Activated naive CD4-positive, alpha-beta T cell treated with anti-CD3 and anti-CD28 coated beads, Interleukin-2, amount 10 ng/mL, durations not matched to agents 7 days and 5 days (primary cell): Measurements from ENCODE around the gene CCNF.
"Not testable (repeated sequence)": the region's sequence is repeated elsewhere in the genome, so short reads cannot be mapped to it uniquely, and the experiment has no call there.

Experiments used
- CTCF ChIA-PET: fragments of 350-600 bp; sonication (Branson Sonifier 250); formaldehyde crosslinking; loops from one replicate; lab custom pipeline; 2021; ENCODE audit warnings: antibody characterized with exemption; lab: Charles Lee
- DNase-seq: peaks from one replicate; pipeline ENCODE4 v3.0.0-alpha.2; 2020
- H3K27ac Mint-ChIP-seq: one replicate; pipeline ENCODE4 v1.8.0; 2021; ENCODE audit warnings: mild to moderate bottlenecking, moderate library complexity, mixed read lengths
- H3K27me3 Mint-ChIP-seq: one replicate; pipeline ENCODE4 v1.8.0; 2021; ENCODE audit warnings: mild to moderate bottlenecking, mixed read lengths
- H3K36me3 Mint-ChIP-seq: one replicate; pipeline ENCODE4 v1.8.0; 2021; ENCODE audit warnings: mixed read lengths
- H3K4me1 Mint-ChIP-seq: one replicate; pipeline ENCODE4 v1.8.0; 2021; ENCODE audit warnings: mixed read lengths
- H3K4me3 Mint-ChIP-seq: one replicate; pipeline ENCODE4 v1.8.0; 2021; ENCODE audit warnings: mild to moderate bottlenecking, moderate library complexity, mixed read lengths
- H3K9me3 Mint-ChIP-seq: one replicate; pipeline ENCODE4 v1.8.0; 2021; ENCODE audit warnings: mixed read lengths

The CCNF gene, protein sequence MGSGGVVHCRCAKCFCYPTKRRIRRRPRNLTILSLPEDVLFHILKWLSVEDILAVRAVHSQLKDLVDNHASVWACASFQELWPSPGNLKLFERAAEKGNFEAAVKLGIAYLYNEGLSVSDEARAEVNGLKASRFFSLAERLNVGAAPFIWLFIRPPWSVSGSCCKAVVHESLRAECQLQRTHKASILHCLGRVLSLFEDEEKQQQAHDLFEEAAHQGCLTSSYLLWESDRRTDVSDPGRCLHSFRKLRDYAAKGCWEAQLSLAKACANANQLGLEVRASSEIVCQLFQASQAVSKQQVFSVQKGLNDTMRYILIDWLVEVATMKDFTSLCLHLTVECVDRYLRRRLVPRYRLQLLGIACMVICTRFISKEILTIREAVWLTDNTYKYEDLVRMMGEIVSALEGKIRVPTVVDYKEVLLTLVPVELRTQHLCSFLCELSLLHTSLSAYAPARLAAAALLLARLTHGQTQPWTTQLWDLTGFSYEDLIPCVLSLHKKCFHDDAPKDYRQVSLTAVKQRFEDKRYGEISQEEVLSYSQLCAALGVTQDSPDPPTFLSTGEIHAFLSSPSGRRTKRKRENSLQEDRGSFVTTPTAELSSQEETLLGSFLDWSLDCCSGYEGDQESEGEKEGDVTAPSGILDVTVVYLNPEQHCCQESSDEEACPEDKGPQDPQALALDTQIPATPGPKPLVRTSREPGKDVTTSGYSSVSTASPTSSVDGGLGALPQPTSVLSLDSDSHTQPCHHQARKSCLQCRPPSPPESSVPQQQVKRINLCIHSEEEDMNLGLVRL

DNA sequence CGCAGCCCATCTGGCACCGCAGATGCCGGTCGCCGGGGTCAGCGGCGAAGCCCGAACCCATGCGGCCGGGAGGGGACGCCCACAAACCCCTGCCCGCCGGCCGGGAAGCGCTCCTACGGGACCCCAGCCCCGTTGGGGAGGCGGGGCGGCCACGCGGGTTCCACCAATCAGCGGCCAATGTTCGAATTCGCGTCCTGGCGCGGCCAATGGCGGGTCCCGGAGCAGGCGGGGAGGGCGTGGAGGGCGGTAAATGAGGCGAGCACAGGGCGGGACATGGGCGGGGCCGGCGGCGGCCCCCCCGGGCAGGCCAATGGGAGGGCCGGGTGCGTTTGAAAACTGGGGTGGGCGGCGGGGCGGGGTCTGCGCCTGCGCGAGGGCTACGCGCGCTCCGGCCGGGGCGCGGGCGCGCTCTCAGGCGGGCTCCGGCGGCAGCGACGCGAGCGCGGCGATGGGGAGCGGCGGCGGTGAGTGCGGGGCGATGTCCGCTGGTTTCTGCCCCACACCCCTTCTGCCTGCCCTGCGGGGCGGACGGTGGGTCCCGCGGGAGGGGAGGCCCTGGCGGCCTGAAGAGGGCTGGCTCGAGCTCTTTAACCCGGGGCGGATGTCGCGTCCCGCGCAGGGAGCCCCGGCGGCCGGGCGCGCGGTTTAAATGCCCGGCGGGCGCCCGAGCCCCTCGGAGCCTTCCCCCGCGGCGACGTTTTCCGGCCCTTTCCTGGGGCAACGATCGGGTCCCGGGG is at the start of gene CCNF:
Gene CCNF, plus strand, starts transcription at position 414 of the 737 bp plus-strand sequence. Its CDS starts 35 bp downstream, at position 449.
- Mint-ChIP-seq H3K4me1 (peaks cover 44% of the 10 kb centered on the region), H3K9me3 (no peaks in the 10 kb centered on the region), H3K4me3 (peak within 1 kb of the TSS; percentile 94), H3K27me3 (peaks cover 20% of the 10 kb centered on the region), H3K27ac (peak within 1 kb of the TSS; percentile 84), H3K36me3 (peaks cover 27% of the 10 kb centered on the region)
- DNase-seq = peak; percentile 99
- CTCF ChIA-PET = interaction anchor here (0.6 to 2.0 kb wide), 4 partner anchors 9 to 72 kb away, joined by 3 to 10 read pairs (median 4); no protein-coding TSS in a partner anchor

DNA sequence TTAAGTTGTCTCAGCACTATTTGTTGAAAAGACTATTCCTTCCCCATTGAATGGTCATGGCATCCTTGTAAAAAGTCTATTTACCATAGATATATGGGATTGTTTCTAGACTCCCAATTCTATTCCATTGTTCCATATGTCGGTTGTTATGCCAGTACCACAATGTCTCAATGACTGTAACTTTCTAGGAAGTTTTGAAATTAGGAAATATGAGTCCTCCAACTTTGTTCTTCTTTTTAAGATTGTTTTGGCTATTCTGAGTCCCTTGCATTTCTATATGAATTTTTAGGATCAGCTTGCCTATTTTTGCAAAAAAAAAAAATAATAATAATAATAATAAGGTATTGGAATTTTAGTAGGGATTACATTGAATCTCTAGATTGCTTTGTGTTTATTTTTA is 45.7 kb upstream of the CCNF start:
- H3K4me1 Mint-ChIP-seq = peaks cover 4% of the 10 kb centered on the region
- no peak overlapping the region for H3K27ac Mint-ChIP-seq
- no peak overlapping the region for H3K4me3 Mint-ChIP-seq
- H3K27me3 Mint-ChIP-seq = peaks cover 15% of the 10 kb centered on the region
- CTCF ChIA-PET = no interaction called here
- no peak for DNase-seq
- H3K36me3 Mint-ChIP-seq = no peaks in the 10 kb centered on the region
- peaks cover 2% of the 10 kb centered on the region for H3K9me3 Mint-ChIP-seq

DNA sequence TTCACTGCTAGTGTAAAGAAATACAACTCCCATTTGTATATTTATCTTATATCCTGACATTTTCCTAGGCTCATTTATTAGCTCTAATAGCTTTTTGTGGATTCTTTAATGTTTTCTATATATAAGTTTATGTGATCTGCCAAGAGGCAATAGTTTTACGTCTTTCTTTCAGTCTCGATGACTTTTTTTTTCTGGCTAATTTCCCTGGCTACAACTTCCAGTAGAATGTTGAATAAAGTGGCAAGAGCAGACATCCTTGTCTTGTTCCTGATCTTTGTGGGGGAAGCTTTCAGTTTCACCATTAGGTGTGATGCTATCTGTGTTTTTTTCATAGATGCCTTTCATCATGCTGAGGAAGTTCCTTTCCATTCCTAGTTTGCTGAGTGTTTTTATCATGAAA is 44.8 kb upstream of the CCNF start:
- DNase-seq = no peak
- Mint-ChIP-seq H3K27ac (no peak overlapping the region), H3K4me1 (peaks cover 4% of the 10 kb centered on the region), H3K36me3 (no peaks in the 10 kb centered on the region), H3K27me3 (peaks cover 15% of the 10 kb centered on the region), H3K9me3 (peaks cover 3% of the 10 kb centered on the region), H3K4me3 (no peak overlapping the region)
- CTCF ChIA-PET = no interaction called here

DNA sequence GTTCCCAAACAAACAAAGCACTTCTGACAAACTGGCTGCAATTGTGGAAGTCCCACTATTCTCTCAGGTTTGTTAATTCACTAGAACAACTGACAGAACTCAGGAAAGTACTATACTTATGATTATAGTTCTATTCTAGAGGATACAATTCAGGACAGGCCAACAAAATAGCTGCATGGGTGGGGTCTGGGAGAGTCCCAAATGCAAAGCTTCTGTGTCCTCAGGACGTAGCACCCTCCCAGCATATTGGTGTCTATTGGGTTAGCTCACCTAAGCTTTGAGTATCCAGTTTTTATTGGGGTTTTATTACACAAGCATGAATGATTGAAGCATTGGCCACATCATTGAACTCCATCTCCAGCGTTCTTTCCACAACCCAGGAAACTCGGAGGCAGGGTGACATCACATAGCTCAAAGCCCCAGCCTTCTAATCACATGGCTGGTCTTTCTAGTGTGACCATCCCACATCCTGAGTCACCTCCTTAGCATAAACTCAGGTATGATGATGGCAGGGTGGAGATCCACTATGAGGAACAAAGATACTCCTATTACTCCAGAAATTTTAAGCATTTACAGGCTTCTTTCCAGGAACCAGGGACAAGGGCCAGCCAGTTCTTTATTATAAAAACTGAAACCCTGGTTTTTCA is 43.9 kb upstream of the CCNF start:
- Mint-ChIP-seq H3K4me3 (no peak overlapping the region), H3K4me1 (peaks cover 4% of the 10 kb centered on the region), H3K36me3 (no peaks in the 10 kb centered on the region), H3K27ac (no peak overlapping the region), H3K9me3 (peaks cover 3% of the 10 kb centered on the region), H3K27me3 (peaks cover 15% of the 10 kb centered on the region)
- DNase-seq = no peak
- CTCF ChIA-PET = no interaction called here

DNA sequence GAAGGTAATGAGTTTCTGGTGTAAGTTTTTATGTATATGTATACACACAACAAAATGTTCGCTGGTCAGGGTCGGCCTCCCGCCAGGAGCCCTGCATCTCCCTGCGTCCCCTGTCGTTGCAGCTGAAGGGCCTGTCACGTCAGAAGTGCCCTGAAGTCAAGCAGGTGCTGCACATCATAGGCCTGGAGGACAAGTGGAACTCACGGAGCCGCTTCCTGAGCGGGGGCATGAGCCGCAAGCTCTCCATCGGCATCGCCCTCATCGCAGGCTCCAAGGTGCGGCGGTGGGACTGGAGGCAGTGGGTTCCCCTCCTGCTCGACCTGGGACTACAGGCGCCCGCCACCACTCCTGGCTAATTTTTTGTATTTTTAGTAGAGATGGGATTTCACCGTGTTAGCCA is 43.3 kb upstream of the CCNF start:
- H3K36me3 Mint-ChIP-seq, H3K4me1 Mint-ChIP-seq, H3K27ac Mint-ChIP-seq, H3K4me3 Mint-ChIP-seq, CTCF ChIA-PET, H3K9me3 Mint-ChIP-seq, DNase-seq: not testable (repeated sequence)
- H3K27me3 Mint-ChIP-seq = peaks cover 15% of the 10 kb centered on the region

DNA sequence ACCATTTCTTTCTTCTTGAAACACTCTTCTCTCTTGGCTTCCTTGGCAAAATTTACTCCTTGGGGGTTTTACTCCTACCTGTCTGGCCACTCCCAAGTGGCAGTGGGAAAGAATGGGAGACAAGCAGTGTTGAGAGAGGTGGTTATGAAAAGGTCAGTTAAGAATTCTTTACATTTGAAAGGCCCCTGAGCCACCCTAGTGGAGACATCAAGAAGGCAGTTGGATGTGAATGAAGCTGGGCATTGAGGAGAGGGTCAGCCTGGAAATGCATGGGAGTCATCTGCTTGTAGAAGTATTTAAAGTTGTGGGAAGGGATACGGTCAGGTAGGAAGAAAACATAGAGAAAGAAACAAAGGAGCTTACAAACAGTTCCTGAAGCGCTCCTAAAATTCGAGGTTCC is 42.3 kb upstream of the CCNF start:
- Mint-ChIP-seq H3K27ac (no peak overlapping the region), H3K4me3 (no peak overlapping the region), H3K9me3 (peaks cover 3% of the 10 kb centered on the region), H3K4me1 (peaks cover 4% of the 10 kb centered on the region), H3K27me3 (peaks cover 13% of the 10 kb centered on the region), H3K36me3 (no peaks in the 10 kb centered on the region)
- CTCF ChIA-PET = no interaction called here
- no peak for DNase-seq

DNA sequence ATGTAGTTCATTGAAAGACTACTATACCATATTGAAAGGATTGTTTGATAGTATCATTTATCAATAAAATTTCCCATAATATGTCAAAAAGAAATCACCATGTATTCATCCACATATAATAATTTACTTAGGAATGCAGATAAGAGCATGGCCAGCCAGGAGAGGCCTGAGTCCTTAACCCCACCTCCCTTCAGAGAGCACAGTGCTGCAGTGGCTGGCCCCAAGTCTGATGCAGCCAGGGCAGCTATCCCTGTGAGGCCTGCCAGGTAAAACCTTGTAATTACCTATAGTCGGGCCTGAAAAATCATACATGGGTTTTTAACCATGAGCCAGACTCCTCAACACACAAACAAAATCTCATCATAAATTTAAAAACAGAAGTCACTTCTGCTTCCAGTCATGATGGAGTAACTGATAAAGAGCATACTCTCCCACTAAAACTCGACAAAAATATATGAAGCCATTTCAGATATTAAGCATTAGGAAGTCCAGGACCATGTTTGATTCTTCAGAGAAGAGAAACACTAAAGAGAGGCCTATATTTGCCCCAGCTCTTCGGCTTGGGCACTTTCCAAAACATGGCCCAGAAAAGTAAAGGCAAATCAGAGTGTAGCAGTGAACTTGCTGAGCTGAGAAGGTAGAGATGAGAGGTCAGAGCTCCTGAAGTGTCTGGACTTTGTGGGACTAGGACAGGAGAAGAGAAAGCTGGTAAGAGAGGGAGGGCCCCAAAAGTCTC is 40.9 kb upstream of the CCNF start:
- Mint-ChIP-seq H3K9me3 (peaks cover 3% of the 10 kb centered on the region), H3K27ac (no peak overlapping the region), H3K36me3 (no peaks in the 10 kb centered on the region), H3K4me1 (peaks cover 4% of the 10 kb centered on the region), H3K4me3 (no peak overlapping the region), H3K27me3 (peaks cover 9% of the 10 kb centered on the region)
- CTCF ChIA-PET = no interaction called here
- no peak for DNase-seq

DNA sequence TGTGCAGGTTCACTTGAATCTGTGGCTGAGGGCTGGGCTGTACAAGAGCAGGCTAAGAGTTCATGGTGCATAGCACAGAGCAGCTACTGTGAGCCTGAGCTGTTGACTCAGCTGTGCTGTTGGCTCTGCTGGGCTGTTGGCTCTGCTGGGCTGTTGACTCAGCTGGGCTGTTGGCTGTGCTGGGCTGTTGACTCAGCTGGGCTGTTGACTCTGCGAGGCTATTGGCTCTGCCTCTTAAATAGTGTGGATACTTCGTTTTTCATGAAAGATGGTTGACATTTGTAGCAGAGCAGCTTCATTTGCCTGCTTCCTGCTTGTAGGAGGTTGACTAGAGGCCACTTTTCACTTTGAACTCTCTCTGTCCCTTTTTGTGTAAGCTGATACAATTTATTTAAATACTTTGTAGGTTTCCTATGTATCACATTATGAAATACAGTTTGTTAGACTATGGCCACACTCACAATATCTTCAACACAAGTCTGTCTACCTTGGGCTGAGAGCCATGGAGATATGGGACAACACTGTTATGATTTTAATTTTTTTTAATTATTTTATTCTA is 40.3 kb upstream of the CCNF start:
- Mint-ChIP-seq H3K27ac (no peak overlapping the region), H3K4me3 (no peak overlapping the region), H3K36me3 (no peaks in the 10 kb centered on the region), H3K9me3 (peaks cover 3% of the 10 kb centered on the region), H3K4me1 (peaks cover 4% of the 10 kb centered on the region), H3K27me3 (peaks cover 11% of the 10 kb centered on the region)
- no peak for DNase-seq
- CTCF ChIA-PET = interaction anchor here (0.8 kb wide), 1 partner anchor 99 kb away, joined by 3 read pairs; no protein-coding TSS in a partner anchor

DNA sequence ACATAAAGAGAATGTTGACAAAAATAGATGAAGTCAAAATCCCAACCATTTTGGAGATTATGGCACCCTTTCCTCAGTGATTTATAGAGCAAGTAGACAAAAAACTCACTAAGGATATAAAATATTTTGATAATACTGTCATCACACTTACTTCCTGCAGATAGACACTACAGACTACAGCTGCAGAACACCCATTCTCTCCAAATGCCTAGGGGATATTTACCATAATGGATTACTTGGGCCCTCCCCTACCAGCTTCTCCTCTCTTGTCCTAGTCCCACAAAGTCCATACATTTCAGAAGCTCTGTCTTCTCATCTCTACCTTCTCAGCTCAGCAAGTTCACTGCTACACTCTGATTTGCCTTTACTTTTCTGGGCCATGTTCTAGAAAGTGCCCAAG is 37.2 kb upstream of the CCNF start:
- Mint-ChIP-seq H3K27me3 (peaks cover 22% of the 10 kb centered on the region), H3K4me3 (no peak overlapping the region), H3K9me3 (peaks cover 3% of the 10 kb centered on the region), H3K4me1 (no peaks in the 10 kb centered on the region), H3K27ac (no peak overlapping the region), H3K36me3 (no peaks in the 10 kb centered on the region)
- CTCF ChIA-PET = no interaction called here
- DNase-seq = no peak

DNA sequence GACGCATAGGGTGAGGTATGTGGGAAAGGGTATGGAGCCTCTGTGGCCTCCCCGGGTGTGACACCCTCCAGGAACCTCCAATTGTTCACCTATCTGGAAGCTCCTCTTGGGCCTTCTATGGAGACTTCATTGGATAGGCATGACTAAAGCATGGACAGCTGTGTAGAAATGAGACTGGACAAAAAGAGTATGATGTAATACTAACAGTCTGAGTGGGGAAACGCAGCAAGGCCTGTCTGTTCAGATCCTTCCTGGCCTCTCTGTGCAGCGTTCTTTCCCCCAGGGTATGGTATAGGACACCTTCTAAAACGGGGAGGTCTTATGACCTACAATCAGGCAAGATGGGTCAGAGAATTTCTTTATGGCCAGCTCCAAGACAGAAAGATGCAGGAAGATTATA is 30.7 kb upstream of the CCNF start:
- no peaks in the 10 kb centered on the region for H3K36me3 Mint-ChIP-seq
- no peak for DNase-seq
- H3K4me3 Mint-ChIP-seq = no peak overlapping the region
- H3K27me3 Mint-ChIP-seq = peaks cover 17% of the 10 kb centered on the region
- no peaks in the 10 kb centered on the region for H3K9me3 Mint-ChIP-seq
- H3K27ac Mint-ChIP-seq = no peak overlapping the region
- CTCF ChIA-PET = no interaction called here
- H3K4me1 Mint-ChIP-seq = no peaks in the 10 kb centered on the region

DNA sequence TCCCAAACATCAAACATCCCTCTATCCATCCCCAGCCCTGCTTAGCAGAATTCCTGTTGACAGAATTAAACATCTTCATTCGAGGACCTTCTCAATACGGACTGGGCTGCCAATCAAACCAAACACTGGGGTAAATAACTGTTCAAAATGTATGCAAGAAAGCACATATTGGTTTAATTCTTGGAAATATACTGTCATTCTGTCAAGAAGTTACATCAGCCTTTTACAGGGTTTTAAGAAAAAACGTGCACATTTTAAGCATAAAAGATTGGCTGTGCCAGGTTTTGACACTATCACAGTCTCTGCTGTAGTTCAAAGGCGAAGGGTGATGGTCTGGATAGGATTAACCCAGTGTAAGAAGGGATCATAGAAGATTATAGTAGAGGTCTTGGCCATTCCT is 25.1 kb upstream of the CCNF start:
- CTCF ChIA-PET = no interaction called here
- Mint-ChIP-seq H3K4me3 (no peak overlapping the region), H3K36me3 (no peaks in the 10 kb centered on the region), H3K9me3 (no peaks in the 10 kb centered on the region), H3K27me3 (peaks cover 5% of the 10 kb centered on the region), H3K27ac (no peak overlapping the region), H3K4me1 (peaks cover 5% of the 10 kb centered on the region)
- DNase-seq = no peak

DNA sequence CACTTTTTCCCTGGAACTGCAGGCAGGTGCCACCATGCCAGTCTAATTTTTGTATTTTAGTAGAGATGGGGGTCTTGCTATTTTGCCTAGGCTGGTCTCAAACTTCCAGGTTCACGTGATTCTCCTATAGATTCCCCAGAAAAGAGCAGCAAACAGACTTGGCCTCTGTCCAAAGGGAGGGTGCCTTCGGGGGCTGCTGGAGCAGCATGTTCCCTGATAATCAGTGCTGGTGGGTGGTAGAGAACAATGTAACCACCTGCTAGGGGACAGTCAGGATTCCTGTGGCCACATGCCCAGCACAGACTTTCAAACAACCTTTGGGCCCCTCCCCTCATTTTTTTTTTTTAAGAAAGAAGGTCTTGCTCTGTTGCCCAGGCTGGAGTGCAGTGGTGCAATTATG is 14.2 kb upstream of the CCNF start:
- H3K27me3 Mint-ChIP-seq = peaks cover 48% of the 10 kb centered on the region
- CTCF ChIA-PET = no interaction called here
- no peak overlapping the region for H3K27ac Mint-ChIP-seq
- H3K4me1 Mint-ChIP-seq = no peaks in the 10 kb centered on the region
- no peaks in the 10 kb centered on the region for H3K36me3 Mint-ChIP-seq
- no peaks in the 10 kb centered on the region for H3K9me3 Mint-ChIP-seq
- H3K4me3 Mint-ChIP-seq = no peak overlapping the region
- no peak for DNase-seq

DNA sequence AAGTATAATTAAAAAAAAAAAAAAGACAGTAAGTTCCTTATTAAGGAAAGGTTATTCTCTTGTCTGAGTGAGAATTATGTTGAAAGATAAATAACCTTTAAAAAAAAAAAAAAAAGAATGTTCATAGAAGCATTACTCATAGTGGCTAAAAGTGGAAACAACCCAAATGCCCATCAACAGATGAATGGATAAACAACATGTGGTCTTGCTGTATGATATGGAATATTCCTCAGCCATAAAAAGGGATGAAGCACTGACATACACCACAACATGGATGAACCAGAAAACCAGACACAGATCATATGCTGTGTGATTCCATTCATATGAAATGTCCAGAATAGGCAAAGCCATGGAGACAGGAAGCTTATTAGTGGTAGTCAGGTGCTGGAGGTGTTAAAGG is 9.2 kb upstream of the CCNF start:
- no peak overlapping the region for H3K27ac Mint-ChIP-seq
- DNase-seq = no peak
- H3K4me3 Mint-ChIP-seq = no peak overlapping the region
- H3K9me3 Mint-ChIP-seq = no peaks in the 10 kb centered on the region
- CTCF ChIA-PET = interaction anchor here (0.6 kb wide), 1 partner anchor 9 kb away, joined by 3 read pairs; no protein-coding TSS in a partner anchor
- peaks cover 34% of the 10 kb centered on the region for H3K27me3 Mint-ChIP-seq
- peaks cover 20% of the 10 kb centered on the region for H3K4me1 Mint-ChIP-seq
- no peaks in the 10 kb centered on the region for H3K36me3 Mint-ChIP-seq
